ENCODE data around the gene MYL9.

The MYL9 gene

GRCh38 chr20:36525620-36526365, 15.5 kb upstream of the MYL9 start:
- no peak for DNase-seq (ENCODE audit: low read depth in 1 of 2, low spot score in 1 of 2)

- DNase-seq (ENCODE audit: low read depth in 1 of 2, low spot score in 1 of 2) = no peak
Measured at GRCh38 chr20:36526521-36527011, 14.8 kb upstream of the MYL9 start.

GRCh38 chr20:36527331-36528125, 13.8 kb upstream of the MYL9 start:
- no peak for DNase-seq (ENCODE audit: low read depth in 1 of 2, low spot score in 1 of 2)

GRCh38 chr20:36528176-36528874, 13.0 kb upstream of the MYL9 start:
- DNase-seq (ENCODE audit: low read depth in 1 of 2, low spot score in 1 of 2) = no peak

- no peak for DNase-seq (ENCODE audit: low read depth in 1 of 2, low spot score in 1 of 2)
Measured at GRCh38 chr20:36528875-36529417, 12.4 kb upstream of the MYL9 start.

- no peak for DNase-seq (ENCODE audit: low read depth in 1 of 2, low spot score in 1 of 2)
Measured at GRCh38 chr20:36532388-36532787, 8.9 kb upstream of the MYL9 start.

GRCh38 chr20:36532822-36533221, 8.5 kb upstream of the MYL9 start:
- DNase-seq (ENCODE audit: low read depth in 1 of 2, low spot score in 1 of 2) = no peak

- DNase-seq (ENCODE audit: low read depth in 1 of 2, low spot score in 1 of 2) = no peak
Measured at GRCh38 chr20:36538026-36538722, 3.1 kb upstream of the MYL9 start.

GRCh38 chr20:36540551-36541211, 638 bp upstream of the MYL9 start:
- DNase-seq (ENCODE audit: low read depth in 1 of 2, low spot score in 1 of 2) = no peak

- DNase-seq (ENCODE audit: low read depth in 1 of 2, low spot score in 1 of 2) = no peak
Measured at GRCh38 chr20:36541768-36542488, 609 bp downstream of the MYL9 start.

- no peak for DNase-seq (ENCODE audit: low read depth in 1 of 2, low spot score in 1 of 2)
Measured at GRCh38 chr20:36542516-36543183, 1.3 kb downstream of the MYL9 start.

- no peak for DNase-seq (ENCODE audit: low read depth in 1 of 2, low spot score in 1 of 2)
Measured at GRCh38 chr20:36543184-36544133, 2.1 kb downstream of the MYL9 start.

GRCh38 chr20:36544134-36545018, 3.1 kb downstream of the MYL9 start:
- DNase-seq (ENCODE audit: low read depth in 1 of 2, low spot score in 1 of 2) = no peak

- DNase-seq (ENCODE audit: low read depth in 1 of 2, low spot score in 1 of 2) = no peak
Measured at GRCh38 chr20:36546111-36546736, 4.9 kb downstream of the MYL9 start.

GRCh38 chr20:36547186-36548005, 6.1 kb downstream of the MYL9 start:
- DNase-seq (ENCODE audit: low read depth in 1 of 2, low spot score in 1 of 2) = no peak

GRCh38 chr20:36548006-36548315, 6.6 kb downstream of the MYL9 start:
- no peak for DNase-seq (ENCODE audit: low read depth in 1 of 2, low spot score in 1 of 2)
